KMS-11 (cell line): ENCODE data around the gene STK4.

Experiments used
- H2AFZ ChIP-seq: fragments of 200-600 bp; sonication (generic); 2 replicates; pipeline ENCODE4 v1.6.1; 2016; ENCODE audit warnings: antibody characterized with exemption, mixed run types, low read depth
- H3K27ac ChIP-seq: fragments of 200-600 bp; sonication (generic); 2 replicates; pipeline ENCODE4 v1.6.1; 2016; ENCODE audit warnings: mild to moderate bottlenecking, mixed run types
- H3K27me3 ChIP-seq: fragments of 200-600 bp; sonication (generic); 2 replicates; pipeline ENCODE4 v1.6.1; 2017; ENCODE audit warnings: mild to moderate bottlenecking, low read depth, mixed run types, moderate library complexity; ENCODE audit not compliant: insufficient read depth
- H3K36me3 ChIP-seq: fragments of 200-600 bp; sonication (generic); 2 replicates; pipeline ENCODE4 v1.6.1; 2017; ENCODE audit warnings: mild to moderate bottlenecking, mixed run types; ENCODE audit not compliant: insufficient read depth
- H3K4me1 ChIP-seq: fragments of 200-600 bp; sonication (generic); 2 replicates; pipeline ENCODE4 v1.6.1; 2016; ENCODE audit warnings: mild to moderate bottlenecking, low read depth, mixed run types; ENCODE audit not compliant: poor library complexity, severe bottlenecking
- H3K4me2 ChIP-seq: fragments of 200-600 bp; sonication (generic); 2 replicates; pipeline ENCODE4 v1.7.0; 2016; ENCODE audit warnings: mild to moderate bottlenecking, mixed run types
- H3K4me3 ChIP-seq: fragments of 200-600 bp; sonication (generic); IDR thresholded peaks from 2 replicates; pipeline ENCODE4 v1.6.1; 2017; ENCODE audit warnings: low read depth, low read length, mixed read lengths; ENCODE audit not compliant: insufficient read depth
- H3K79me2 ChIP-seq: fragments of 200-600 bp; sonication (generic); 2 replicates; pipeline ENCODE4 v1.6.1; 2016; ENCODE audit warnings: low read depth, mixed run types; ENCODE audit not compliant: insufficient read depth
- H3K9ac ChIP-seq: fragments of 200-600 bp; sonication (generic); 2 replicates; pipeline ENCODE4 v1.6.1; 2016; ENCODE audit warnings: mild to moderate bottlenecking, mixed run types
- H4K20me1 ChIP-seq: fragments of 200-600 bp; sonication (generic); 2 replicates; pipeline ENCODE4 v1.6.1; 2016; ENCODE audit warnings: mild to moderate bottlenecking, mixed run types; ENCODE audit not compliant: insufficient read depth
- TF ChIP-seq, protein P1 (sequence below): fragments of 200-600 bp; sonication (generic); conservative IDR thresholded peaks from 2 replicates; pipeline ENCODE4 v1.6.1; 2017; ENCODE audit warnings: low read depth, mild to moderate bottlenecking, antibody characterized with exemption, low read length, moderate library complexity, mixed read lengths

The STK4 gene

DNA sequence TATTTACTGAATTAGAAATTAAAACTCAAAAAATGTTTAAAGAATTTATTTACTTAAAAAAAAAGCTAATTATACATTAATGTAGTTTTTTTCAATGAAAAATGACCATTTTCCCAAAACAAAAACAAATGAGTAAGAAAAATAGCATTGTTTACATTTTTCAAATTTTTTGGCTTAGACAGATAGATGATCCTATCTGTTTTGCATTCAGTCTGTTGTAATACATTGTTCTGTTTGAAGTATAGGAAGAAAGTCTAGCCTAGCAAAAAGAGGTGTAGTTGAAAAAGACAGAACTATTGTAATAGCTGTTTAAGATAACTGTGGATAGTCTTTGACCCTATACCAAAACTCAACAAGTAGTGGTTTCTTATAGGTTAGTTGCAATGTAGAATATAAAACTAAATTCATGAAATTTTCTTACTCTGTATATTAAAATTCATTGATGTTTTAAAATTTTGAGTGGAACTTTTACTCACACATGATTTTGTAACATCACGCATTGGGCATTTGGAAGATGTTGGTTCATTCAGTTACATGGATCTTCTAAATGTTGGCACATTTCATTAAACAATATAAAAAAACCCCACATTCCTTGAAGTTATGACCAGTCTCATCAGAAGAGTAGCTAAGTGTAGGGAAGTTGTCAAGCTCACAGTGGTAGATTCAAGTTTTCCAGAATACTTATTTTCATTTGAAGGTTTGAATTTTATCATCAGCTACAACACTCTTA lies 72.6 kb downstream of the STK4 start:
- Histone ChIP-seq H3K4me2 (no peak overlapping the region), H3K27ac (no peak overlapping the region), H3K36me3 (no peaks in the 10 kb centered on the region), H3K27me3 (no peaks in the 10 kb centered on the region), H4K20me1 (no peaks in the 10 kb centered on the region), H3K4me3 (no peak overlapping the region), H3K79me2 (peaks cover 17% of the 10 kb centered on the region; the same call in 1 of the 2 replicates), H2AFZ (no peak overlapping the region), H3K4me1 (peaks cover 83% of the 10 kb centered on the region), H3K9ac (no peak overlapping the region)
- TF ChIP-seq, protein P1, sequence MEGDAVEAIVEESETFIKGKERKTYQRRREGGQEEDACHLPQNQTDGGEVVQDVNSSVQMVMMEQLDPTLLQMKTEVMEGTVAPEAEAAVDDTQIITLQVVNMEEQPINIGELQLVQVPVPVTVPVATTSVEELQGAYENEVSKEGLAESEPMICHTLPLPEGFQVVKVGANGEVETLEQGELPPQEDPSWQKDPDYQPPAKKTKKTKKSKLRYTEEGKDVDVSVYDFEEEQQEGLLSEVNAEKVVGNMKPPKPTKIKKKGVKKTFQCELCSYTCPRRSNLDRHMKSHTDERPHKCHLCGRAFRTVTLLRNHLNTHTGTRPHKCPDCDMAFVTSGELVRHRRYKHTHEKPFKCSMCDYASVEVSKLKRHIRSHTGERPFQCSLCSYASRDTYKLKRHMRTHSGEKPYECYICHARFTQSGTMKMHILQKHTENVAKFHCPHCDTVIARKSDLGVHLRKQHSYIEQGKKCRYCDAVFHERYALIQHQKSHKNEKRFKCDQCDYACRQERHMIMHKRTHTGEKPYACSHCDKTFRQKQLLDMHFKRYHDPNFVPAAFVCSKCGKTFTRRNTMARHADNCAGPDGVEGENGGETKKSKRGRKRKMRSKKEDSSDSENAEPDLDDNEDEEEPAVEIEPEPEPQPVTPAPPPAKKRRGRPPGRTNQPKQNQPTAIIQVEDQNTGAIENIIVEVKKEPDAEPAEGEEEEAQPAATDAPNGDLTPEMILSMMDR = no peak

DNA sequence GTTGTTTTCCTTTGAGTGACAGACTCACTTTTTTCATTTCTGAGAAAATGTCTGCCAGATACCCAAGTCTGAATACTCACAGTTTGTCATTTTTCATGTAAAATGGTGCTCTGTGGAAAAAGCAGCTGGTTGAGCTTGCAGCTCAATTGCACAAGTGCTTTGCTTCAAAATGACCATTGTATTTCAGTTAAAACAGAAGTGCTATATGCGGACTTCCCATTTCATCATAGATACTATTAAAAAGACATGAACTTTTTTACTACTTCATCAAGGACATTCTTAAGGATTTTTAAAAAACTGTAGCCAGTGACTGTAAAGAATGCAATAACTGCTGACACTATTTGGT lies 73.1 kb downstream of the STK4 start:
- H3K79me2 ChIP-seq = peaks cover 17% of the 10 kb centered on the region; the same call in 1 of the 2 replicates
- no peaks in the 10 kb centered on the region for H3K27me3 ChIP-seq
- peaks cover 83% of the 10 kb centered on the region for H3K4me1 ChIP-seq
- H4K20me1 ChIP-seq = no peaks in the 10 kb centered on the region
- H3K36me3 ChIP-seq = no peaks in the 10 kb centered on the region
- H2AFZ ChIP-seq = no peak overlapping the region
- no peak overlapping the region for H3K9ac ChIP-seq
- H3K27ac ChIP-seq = no peak overlapping the region
- no peak overlapping the region for H3K4me3 ChIP-seq
- TF ChIP-seq, protein P1 = no peak
- no peak overlapping the region for H3K4me2 ChIP-seq

DNA sequence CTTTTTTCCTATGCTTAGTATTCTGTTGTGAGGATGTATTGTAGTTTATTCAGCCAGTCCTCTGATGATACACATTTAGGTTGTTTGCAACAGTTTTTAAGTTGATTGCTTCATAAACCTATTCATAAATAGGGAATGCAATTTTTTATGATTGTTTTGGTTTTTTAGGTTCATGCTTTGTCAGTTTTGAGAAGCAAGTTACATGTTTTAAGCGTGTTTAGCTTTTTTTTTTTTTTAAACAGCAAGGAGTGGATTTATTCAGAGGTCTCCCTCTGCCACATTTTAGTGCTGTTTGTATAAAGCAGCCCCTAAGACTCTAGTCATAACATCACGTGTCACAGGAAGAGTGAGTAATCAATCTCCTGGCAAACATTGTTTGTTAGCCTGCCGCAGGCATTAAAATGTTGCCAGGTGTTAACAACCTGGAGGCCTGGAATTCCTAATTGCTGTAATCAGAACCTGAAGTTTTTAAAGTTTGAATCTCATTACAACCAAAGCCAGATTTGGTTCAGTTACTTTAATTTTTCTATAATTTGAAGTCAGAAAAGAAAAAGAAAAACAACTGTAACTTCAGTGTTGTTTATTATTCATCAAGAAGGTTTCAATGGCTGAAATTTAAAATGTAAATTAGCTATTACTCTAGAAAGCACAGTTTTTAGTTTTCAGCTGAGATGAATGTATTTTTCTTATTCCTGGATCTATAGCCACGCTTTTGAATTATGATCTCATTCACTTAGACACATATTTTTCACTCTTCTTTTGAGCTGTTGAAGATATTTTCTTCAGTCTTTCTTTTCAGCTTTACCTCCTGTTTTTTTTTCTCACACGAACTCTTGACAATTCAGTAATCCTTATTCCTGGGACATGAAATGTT lies 75.4 kb downstream of the STK4 start:
- Histone ChIP-seq H3K79me2 (peaks cover 12% of the 10 kb centered on the region; the same call in 1 of the 2 replicates), H3K4me1 (peaks cover 83% of the 10 kb centered on the region), H3K9ac (no peak overlapping the region), H4K20me1 (no peaks in the 10 kb centered on the region), H2AFZ (no peak overlapping the region), H3K36me3 (no peaks in the 10 kb centered on the region), H3K4me2 (no peak overlapping the region), H3K4me3 (no peak overlapping the region), H3K27ac (0 out of 2 replicates have a peak overlapping the region, but pooled peaks have one; percentile 0), H3K27me3 (no peaks in the 10 kb centered on the region)
- TF ChIP-seq, protein P1 = no peak

DNA sequence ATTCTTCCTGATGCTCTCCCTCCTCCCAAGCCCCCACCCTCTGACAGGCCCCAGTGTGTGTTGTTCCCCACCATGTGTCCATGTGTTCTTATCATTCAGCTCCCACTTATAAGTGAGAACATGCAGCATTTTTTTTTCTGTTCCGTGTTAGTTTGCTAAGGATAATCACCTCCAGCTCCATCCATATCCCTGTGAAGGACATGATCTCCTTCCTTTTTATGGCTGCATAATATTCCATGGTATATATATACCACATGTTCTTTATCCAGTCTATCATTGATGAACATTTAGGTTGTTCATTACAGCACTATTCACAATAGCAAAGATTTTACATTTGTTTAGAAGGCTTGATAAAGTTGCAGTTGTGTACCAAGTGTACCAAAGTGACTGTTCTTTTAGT lies 76.7 kb downstream of the STK4 start:
- TF ChIP-seq, protein P1 = no peak
- H3K79me2 ChIP-seq = peaks cover 20% of the 10 kb centered on the region; the same call in 1 of the 2 replicates
- H3K27ac ChIP-seq = no peak overlapping the region
- no peaks in the 10 kb centered on the region for H3K36me3 ChIP-seq
- no peak overlapping the region for H2AFZ ChIP-seq
- H3K4me2 ChIP-seq = no peak overlapping the region
- no peaks in the 10 kb centered on the region for H4K20me1 ChIP-seq
- H3K4me1 ChIP-seq = peaks cover 84% of the 10 kb centered on the region
- no peaks in the 10 kb centered on the region for H3K27me3 ChIP-seq
- no peak overlapping the region for H3K9ac ChIP-seq
- no peak overlapping the region for H3K4me3 ChIP-seq
